RWPE2 (cell line): ENCODE measurements around the gene GALNT3.

Experiments used
- ATAC-seq: fragments of 200-7000 bp; cut with Tn5 transposase; 3 replicates; pipeline ENCODE4 v1.9.1; 2021; ENCODE audit warnings: low read depth
- DNase-seq: peaks from one replicate; pipeline ENCODE4 v3.0.0-alpha.2; 2020; ENCODE audit warnings: low spot score
- H3K27ac ChIP-seq: fragments of 450-650 bp; 2 replicates; pipeline ENCODE4 v1.5.1; 2017; ENCODE audit warnings: mild to moderate bottlenecking; ENCODE audit not compliant: poor library complexity, severe bottlenecking
- H3K27me3 ChIP-seq: fragments of 250-450 bp; sonication (Bioruptor Pico); 2 replicates; pipeline ENCODE4 v1.5.1; 2021; ENCODE audit warnings: mild to moderate bottlenecking, moderate library complexity; ENCODE audit not compliant: insufficient read depth, poor library complexity, severe bottlenecking
- H3K36me3 ChIP-seq: fragments of 250-450 bp; sonication (Bioruptor Pico); 2 replicates; pipeline ENCODE4 v1.5.1; 2020; ENCODE audit warnings: low read depth, mild to moderate bottlenecking, moderate library complexity
- H3K4me1 ChIP-seq: fragments of 250-450 bp; sonication (Bioruptor Pico); 2 replicates; pipeline ENCODE4 v1.5.1; 2021; ENCODE audit warnings: mild to moderate bottlenecking, moderate library complexity; ENCODE audit not compliant: insufficient read depth, poor library complexity, severe bottlenecking
- H3K4me3 ChIP-seq: fragments of 250-450 bp; sonication (Bioruptor Pico); 2 replicates; pipeline ENCODE4 v1.5.1; 2021; ENCODE audit warnings: mild to moderate bottlenecking, moderate library complexity; ENCODE audit not compliant: severe bottlenecking
- H3K9me3 ChIP-seq: fragments of 250-450 bp; sonication (Bioruptor Pico); 2 replicates; pipeline ENCODE4 v1.5.1; 2021; ENCODE audit warnings: mild to moderate bottlenecking, moderate library complexity; ENCODE audit not compliant: severe bottlenecking
- CTCF ChIP-seq: fragments of 450-650 bp; IDR thresholded peaks from one replicate; pipeline ENCODE4 v1.5.1; 2017; ENCODE audit warnings: mild to moderate bottlenecking, moderate library complexity; ENCODE audit not compliant: poor library complexity, severe bottlenecking

The GALNT3 gene

GRCh38 chr2:165835363-165835762 is 41.3 kb upstream of the GALNT3 start:
- Histone ChIP-seq H3K36me3 (no peaks in the 10 kb centered on the region), H3K4me3 (no peak overlapping the region), H3K9me3 (no peaks in the 10 kb centered on the region), H3K4me1 (peaks cover 23% of the 10 kb centered on the region), H3K27ac (no peak overlapping the region), H3K27me3 (no peaks in the 10 kb centered on the region)
- ATAC-seq (no peak), DNase-seq (no peak)
- no peak for TF ChIP-seq CTCF

GRCh38 chr2:165833156-165833555 is 39.1 kb upstream of the GALNT3 start:
- TF ChIP-seq CTCF, result no peak
- Histone ChIP-seq H3K4me3 (no peak overlapping the region), H3K36me3 (no peaks in the 10 kb centered on the region), H3K27me3 (no peaks in the 10 kb centered on the region), H3K9me3 (no peaks in the 10 kb centered on the region), H3K4me1 (peaks cover 23% of the 10 kb centered on the region), H3K27ac (peak overlapping the region; percentile 59)
- ATAC-seq (peak; percentile 95), DNase-seq (no peak)

- ATAC-seq (no peak), DNase-seq (no peak)
- TF ChIP-seq CTCF, result no peak
- Histone ChIP-seq H3K4me1 (peaks cover 12% of the 10 kb centered on the region), H3K27me3 (peaks cover 2% of the 10 kb centered on the region), H3K27ac (no peak overlapping the region), H3K9me3 (no peaks in the 10 kb centered on the region), H3K36me3 (no peaks in the 10 kb centered on the region), H3K4me3 (no peak overlapping the region)
Measured at GRCh38 chr2:165827921-165828276, 33.9 kb upstream of the GALNT3 start.

- ATAC-seq, result no peak
- Histone ChIP-seq H3K4me1 (peaks cover 6% of the 10 kb centered on the region), H3K9me3 (no peaks in the 10 kb centered on the region), H3K36me3 (no peaks in the 10 kb centered on the region), H3K27me3 (peaks cover 2% of the 10 kb centered on the region), H3K4me3 (no peak overlapping the region), H3K27ac (no peak overlapping the region)
- no peak for DNase-seq
- no peak for TF ChIP-seq CTCF
Measured at GRCh38 chr2:165827016-165827920, 33.2 kb upstream of the GALNT3 start.

GRCh38 chr2:165825041-165825440 is 31.0 kb upstream of the GALNT3 start:
- H3K27ac ChIP-seq, result no peak overlapping the region
- H3K4me1 ChIP-seq, result peaks cover 6% of the 10 kb centered on the region
- no peak for DNase-seq
- no peaks in the 10 kb centered on the region for H3K36me3 ChIP-seq
- no peak for ATAC-seq
- H3K4me3 ChIP-seq, result no peak overlapping the region
- TF ChIP-seq CTCF, result no peak
- no peaks in the 10 kb centered on the region for H3K9me3 ChIP-seq
- peaks cover 2% of the 10 kb centered on the region for H3K27me3 ChIP-seq
